Stimulated activated CD4-positive, alpha-beta T cell treated with anti-CD3 and anti-CD28 coated beads, Interleukin-1b, Interleukin-23, amount 100 ng/mL, for 1 hour (primary cell): ENCODE measurements around the gene ITGBL1.

Experiments used
- DNase-seq, 2 donors: peaks; one replicate each; pipeline ENCODE4 v3.0.0-alpha.2; 2020; ENCODE audit warnings: low read depth in 2 of 2

The ITGBL1 gene

DNA sequence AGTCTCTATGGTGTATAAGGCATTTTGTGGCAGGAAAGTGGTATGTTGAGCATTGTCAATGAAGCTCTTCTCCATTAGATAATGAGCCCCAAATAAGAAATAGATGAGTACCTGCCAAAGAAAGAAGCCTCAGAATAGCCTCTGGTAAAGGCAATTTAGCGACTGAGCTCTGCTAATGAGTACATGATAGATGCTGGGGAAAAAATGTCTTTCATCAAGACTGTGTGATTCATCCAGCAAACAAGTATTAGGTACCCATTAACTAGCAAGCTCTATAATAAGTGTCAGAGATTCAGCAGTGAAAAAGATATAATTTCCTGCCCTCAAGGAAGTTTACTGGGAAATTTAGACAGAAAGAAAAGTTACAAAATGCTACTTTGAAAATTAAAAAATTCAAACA, 294.6 kb downstream of the ITGBL1 start:
- no peak for DNase-seq

DNA sequence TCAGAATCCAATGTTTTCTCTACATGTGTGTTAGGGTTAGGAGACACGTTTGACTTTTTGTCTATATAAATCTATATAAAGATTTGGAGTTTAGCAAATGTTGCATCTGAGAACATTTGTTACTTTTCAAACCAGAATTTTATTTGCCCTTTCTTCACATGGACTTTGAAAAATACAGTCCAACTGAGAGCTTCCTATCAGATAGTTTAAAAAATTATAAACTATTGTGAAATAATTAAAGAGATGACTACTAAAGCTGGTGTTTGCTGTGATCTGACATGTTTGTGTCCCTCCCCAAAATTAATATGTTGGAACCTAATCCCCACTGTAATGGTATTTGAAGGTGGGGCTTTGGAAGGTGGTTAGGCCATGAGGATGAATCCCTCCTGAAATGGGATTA, 297.1 kb downstream of the ITGBL1 start:
- no peak for DNase-seq

GRCh38 chr13:101751488-101751887, 299.0 kb downstream of the ITGBL1 start:
- DNase-seq: no peak

DNA sequence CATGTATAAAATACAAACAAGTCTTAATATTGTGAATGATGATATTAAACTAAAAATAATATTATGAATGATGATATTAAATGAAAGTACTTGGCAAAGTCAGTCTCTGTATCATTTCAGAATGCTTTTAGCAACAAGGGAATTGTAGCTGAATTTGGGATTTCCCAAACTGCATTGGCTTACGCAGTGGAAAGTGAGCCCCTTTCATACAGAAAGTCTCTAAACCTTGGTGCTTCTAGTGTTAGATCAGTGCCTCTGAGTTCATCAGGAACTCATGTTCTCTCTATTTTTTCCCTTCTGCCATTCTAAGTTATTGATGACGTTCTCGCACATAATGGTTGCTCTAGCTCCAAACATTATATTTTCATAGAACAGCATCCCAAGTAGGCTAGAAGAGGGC, 300.0 kb downstream of the ITGBL1 start:
- no peak for DNase-seq

GRCh38 chr13:101755228-101755887, 302.9 kb downstream of the ITGBL1 start:
- no peak for DNase-seq

DNA sequence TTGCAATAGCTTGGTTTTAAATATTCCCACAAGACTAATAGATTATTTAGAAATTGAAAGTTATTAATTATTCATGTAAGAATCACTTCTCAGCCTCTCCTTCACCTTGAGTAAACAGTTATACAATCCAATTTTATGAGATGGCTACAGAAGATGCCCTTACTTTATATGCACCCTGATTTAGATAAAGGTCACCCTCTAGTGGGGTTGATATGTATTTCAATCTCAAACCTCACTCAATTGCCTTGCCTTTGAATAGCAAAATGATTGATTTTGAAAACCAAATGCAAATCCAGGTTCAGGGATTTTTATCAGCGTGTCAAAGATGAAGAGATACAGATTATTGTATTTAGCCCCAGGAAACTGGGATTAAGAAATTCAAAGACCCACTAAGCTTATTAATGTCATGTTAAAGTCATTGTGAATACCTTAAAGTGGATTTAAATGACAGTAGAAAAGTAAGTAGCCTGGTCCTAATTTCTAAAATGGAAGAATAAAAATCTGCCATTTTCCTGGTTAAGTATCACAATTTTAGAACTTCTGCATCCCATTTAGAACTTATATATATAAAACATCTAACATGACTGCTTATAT, 305.1 kb downstream of the ITGBL1 start:
- no peak for DNase-seq

GRCh38 chr13:101763191-101763590, 310.7 kb downstream of the ITGBL1 start:
- no peak for DNase-seq
